ENCODE data around the gene KIAA1217. TPM values are rescaled to one million over a fixed set of nuclear protein-coding genes. Genes with fewer than 3 reads are reported as not detected.

Gene KIAA1217
- total and polyA plus RNA-seq, 9 of the 15 experiments (the other 6 are each of a cell fraction or from before 2014, with no cell fraction given): 0.04 TPM; not detected in 8

- WGBS (ENCODE audit: insufficient coverage, low coverage, missing lambda C conversion rate): 3% methylated on average over 4 of the region's 4 CpGs
- Histone ChIP-seq H4K20me1 (replicated peaks; ENCODE audit: control insufficient read depth, insufficient read depth, low read length) (no peaks in the 10 kb centered on the region), H3K4me2 (ENCODE audit: insufficient read depth, low read length) (no peak overlapping the region), H3K9ac (ENCODE audit: insufficient read depth in 1 of 2, low read depth in 2 of 2, low read length in 2 of 2) (no peak overlapping the region), H3K27me3 (ENCODE audit: control insufficient read depth in 2 of 2, insufficient read depth in 2 of 2, low read length in 2 of 2) (peaks cover 0 to 6% of the 10 kb centered on the region in 2 experiments; a peak in 1 of 5 replicates), H3K4me3 (no peak overlapping the region), H3K27ac (ENCODE audit: extremely low read depth, low read depth, low read length) (no peak overlapping the region), H3K36me3 (ENCODE audit: control insufficient read depth, insufficient read depth, low read length) (no peaks in the 10 kb centered on the region), H3K9me3 (replicated peaks; ENCODE audit: control insufficient read depth, insufficient read depth, low read depth, low read length) (no peaks in the 10 kb centered on the region), H3K4me1 (replicated peaks in 1 of 2; ENCODE audit: control insufficient read depth in 2 of 2, insufficient read depth in 2 of 2, low read length in 2 of 2) (no peaks in the 10 kb centered on the region), H3K79me2 (ENCODE audit: control insufficient read depth, insufficient read depth, low read length) (no peaks in the 10 kb centered on the region), H2AFZ (ENCODE audit: low read depth, low read length) (no peak overlapping the region), H3K9me1 (ENCODE audit: control insufficient read depth, insufficient read depth, low read length) (no peaks in the 10 kb centered on the region)
- no TSS peak for BruUV-seq (replicated peaks)
- intact Hi-C loops (cut with micrococcal nuclease) (no loop called here), in situ Hi-C loops (cut with MboI) (no loop called here)
- ChIA-PET CTCF (ENCODE audit: low intra/inter-chr PET ratio) (no interaction called here), POLR2A (no interaction called here)
- DNase-seq (ENCODE audit: extremely low read depth in 1 of 4, low spot score in 3 of 4): no peak
- ATAC-seq: no peak
- TF ChIP-seq CEBPB (tag; IDR thresholded peaks at IDR 0.05): no peak
- TF ChIP-seq MTA3 (IDR thresholded peaks at IDR 0.05; ENCODE audit: borderline replicate concordance): no peak
- no peak for TF ChIP-seq VEZF1 (CRISPR knock-in tag; IDR thresholded peaks at IDR 0.05)
- TF ChIP-seq BCOR (IDR thresholded peaks at IDR 0.05): no peak
- no peak for TF ChIP-seq ARID1B (IDR thresholded peaks at IDR 0.05)
- no peak for TF ChIP-seq ARID4B (CRISPR knock-in tag; IDR thresholded peaks at IDR 0.05)
- TF ChIP-seq ZNF436 (CRISPR knock-in tag; IDR thresholded peaks at IDR 0.05): no peak
- TF ChIP-seq HLTF (IDR thresholded peaks at IDR 0.05): no peak
- no peak for TF ChIP-seq THRB (CRISPR knock-in tag; conservative IDR thresholded peaks at IDR 0.05)
- no peak for TF ChIP-seq SRSF1 (IDR thresholded peaks at IDR 0.05; ENCODE audit: low read depth, low read length)
- TF ChIP-seq BRD9 (IDR thresholded peaks at IDR 0.05; ENCODE audit: low read depth, partially characterized antibody): no peak
- TF ChIP-seq KLF10 (CRISPR knock-in tag; IDR thresholded peaks at IDR 0.05): no peak
- TF ChIP-seq MEIS2 (IDR thresholded peaks at IDR 0.05; ENCODE audit: partially characterized antibody): no peak
- TF ChIP-seq SRSF9 (IDR thresholded peaks at IDR 0.05; ENCODE audit: borderline replicate concordance, low read depth, low read length): no peak
- no peak for FAIRE-seq
These were observed 48.6 kb downstream of the KIAA1217 start for GRCh38 chr10:24257588-24257987.
